ENCODE measurements around the gene NPTXR.

NPTXR gene

GRCh38 chr22:38793317-38793716, 50.5 kb downstream of the NPTXR start:
- DNase-seq = no peak

DNA sequence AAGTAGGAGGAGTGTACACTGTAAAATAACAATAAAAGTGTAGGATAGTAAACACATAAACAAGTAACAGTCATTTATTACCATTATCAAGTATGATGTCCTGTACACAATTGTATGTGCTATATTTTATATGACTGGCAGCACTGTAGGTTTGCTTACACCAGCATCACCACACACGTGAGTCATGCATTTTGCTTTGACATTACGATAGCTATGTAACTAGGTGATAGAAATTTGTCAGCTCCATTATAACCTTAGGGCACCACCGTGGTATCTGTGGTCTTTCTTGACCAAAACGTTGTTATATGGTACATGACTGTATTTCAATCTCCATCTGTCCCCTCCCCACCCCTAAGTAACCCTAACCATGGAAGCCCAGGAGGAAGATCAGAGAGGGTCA, 51.0 kb downstream of the NPTXR start:
- no peak for DNase-seq

- DNase-seq = no peak
These were observed 54.2 kb downstream of the NPTXR start for GRCh38 chr22:38789606-38790005.

- no peak for DNase-seq
These were observed 55.0 kb downstream of the NPTXR start for GRCh38 chr22:38788846-38789245.

DNA sequence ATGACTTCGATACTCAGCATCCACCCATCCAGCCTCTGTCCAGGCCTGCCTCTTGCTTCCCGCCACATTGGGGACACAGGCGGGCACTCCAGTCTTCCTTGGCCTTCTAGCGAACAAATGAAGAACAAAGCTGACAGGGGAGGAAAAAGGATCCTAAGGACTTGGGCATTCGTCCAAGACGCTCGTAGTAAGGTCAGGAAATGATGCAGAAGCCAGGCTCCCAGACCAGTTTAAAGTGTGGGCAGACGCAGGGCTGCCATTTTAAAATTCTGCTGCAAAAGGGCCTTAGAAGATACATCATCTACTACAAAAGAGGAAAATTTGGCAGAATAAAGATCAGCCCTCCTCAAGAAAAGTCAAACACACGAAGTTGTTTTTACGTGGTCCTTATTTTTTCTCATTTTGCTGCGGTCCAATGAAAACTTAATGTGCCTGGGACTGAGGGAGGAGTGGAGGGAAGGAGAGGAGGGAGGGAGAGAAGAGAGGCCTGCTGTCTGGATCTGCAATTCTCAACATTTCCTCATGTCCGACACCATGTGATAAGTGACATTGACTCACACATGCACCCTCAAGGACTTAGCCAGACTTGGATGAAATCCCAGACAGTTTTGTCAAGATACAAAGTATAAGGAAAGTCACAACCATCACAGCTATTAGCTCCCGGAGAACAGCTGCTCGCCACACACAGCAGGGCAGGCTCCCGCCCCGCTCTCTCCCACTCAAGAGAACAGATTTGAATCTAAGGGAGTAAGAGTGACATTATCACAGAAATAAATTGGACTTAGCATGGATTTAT, 55.6 kb downstream of the NPTXR start:
- DNase-seq = no peak

DNA sequence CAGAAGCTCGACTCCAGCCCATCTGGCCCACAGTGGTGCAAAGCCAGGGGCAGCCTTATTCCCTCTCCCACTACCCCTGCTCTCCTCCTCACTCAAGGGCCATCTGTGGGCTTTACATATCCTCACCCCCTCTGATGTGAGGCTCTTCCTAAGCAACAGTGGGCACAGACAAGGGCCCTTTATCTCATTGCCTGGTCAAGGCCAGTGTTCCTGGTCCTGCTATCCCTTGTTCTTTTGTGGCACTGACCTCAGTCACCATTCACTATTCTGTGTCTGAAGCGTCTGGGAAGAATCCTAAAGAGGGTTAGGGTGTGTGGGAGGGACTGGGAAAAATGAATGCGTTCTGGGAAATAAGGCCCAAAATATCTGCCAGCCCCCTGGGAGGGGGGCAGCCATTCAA, 57.2 kb downstream of the NPTXR start:
- DNase-seq = no peak

DNA sequence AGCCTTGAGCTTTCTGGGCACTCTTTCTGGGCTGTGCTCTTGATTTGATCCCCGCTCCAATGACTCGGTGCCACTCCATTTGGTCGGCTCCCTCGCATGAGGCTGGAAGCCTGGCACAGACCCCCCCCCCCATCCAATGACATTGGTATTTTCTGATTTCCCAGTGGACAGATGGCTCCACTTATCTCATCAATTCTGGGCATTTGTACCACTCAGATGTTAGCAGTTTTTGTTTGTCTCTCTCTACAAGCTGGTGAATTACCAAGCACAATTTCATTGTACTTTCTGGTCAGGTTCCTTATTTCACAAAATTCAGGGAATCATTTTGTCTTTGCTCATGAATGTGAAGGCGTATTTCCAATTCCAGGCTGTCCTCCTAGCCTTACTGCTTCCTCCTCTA, 59.0 kb downstream of the NPTXR start:
- no peak for DNase-seq

GRCh38 chr22:38784035-38784434, 59.8 kb downstream of the NPTXR start:
- no peak for DNase-seq

GRCh38 chr22:38783095-38783615, 60.7 kb downstream of the NPTXR start:
- DNase-seq = no peak

DNA sequence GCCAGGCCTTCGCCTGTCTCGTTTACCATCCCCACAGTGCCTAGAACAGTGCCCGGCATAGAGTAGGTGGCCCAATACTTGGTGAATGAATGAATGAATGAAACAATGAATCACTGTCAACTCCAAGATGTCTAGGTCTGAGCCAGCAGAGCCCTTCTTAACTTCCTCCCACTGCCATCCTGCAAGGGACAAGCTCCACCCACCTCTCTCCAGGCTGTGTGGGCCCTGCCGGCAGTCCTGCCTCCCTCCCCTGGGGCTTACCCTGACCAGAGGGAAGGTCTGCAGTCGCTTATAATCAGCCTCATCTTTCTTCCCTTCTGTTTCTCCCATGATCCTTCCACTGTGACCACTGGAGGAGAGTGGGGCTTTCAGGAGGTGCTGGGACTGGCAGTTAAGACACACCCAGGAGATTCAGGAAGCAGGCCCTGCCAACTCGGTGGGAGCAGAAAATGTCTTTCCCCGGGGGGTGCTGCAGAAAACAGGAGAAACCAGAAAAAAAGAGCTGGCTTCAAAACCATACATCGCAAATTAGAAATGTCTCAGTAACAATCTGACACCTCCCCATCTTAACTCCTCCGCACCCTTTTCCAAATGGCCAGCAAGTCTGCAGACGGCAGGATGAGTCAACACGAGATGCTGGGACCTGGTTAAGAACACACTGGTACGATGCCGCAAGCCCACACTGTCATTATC, 61.3 kb downstream of the NPTXR start:
- DNase-seq = no peak

- no peak for DNase-seq
These were observed 62.8 kb downstream of the NPTXR start for GRCh38 chr22:38781033-38781432.

- no peak for DNase-seq
These were observed 66.6 kb downstream of the NPTXR start for GRCh38 chr22:38777087-38777671.

DNA sequence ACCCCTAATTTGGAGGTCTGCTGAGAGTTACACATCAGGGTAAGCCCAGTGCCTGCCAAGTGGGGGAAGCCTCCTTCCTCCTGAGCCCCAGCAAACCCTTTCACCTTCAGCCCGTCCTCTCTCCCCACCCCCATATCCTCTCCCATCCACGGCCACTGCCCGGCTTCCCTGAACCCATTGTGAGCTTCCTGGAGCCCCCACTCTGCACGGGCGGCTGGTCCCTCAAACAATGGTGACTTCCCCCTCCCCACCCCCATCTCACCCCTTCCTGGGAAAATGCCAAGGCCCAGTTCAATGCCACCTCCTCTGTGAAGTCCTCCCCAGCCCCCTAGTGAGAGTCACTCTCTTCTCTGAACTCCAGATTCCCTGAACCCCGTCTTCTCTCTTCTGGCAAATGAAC, 67.7 kb downstream of the NPTXR start:
- DNase-seq = no peak

- DNase-seq = no peak
These were observed 68.2 kb downstream of the NPTXR start for GRCh38 chr22:38775656-38776055.

DNA sequence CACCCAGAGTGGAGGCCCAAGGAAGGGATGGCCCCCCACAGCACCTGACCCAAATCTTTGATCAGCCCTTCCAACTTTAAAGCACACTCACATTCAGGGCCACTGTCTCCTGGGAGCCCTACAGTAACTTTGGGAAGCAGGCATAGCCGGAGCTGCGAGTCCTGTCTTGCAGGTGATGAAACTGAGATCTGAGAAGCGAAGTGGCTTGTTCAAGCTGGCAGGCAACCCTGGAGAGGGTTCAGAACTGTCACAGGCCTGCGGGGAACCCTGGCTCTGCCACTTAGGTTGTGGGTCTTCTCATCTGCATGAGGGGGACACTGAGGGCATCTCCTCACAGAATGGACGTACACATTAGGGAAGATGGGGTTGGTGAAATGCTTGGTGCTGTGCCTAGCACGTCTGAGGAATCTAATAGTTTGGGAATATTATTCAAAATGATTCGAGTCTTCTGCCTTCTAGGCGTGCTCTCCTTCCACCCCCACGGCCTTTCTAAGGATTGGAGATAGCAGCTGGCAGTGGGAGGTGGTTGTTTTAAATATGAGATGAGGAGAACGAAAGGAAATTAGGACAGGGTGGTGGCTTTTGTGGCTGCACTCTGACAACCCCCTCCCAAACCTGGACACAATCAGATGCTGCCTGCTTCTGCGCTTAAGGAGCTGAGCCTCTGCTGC, 69.2 kb downstream of the NPTXR start:
- no peak for DNase-seq

DNA sequence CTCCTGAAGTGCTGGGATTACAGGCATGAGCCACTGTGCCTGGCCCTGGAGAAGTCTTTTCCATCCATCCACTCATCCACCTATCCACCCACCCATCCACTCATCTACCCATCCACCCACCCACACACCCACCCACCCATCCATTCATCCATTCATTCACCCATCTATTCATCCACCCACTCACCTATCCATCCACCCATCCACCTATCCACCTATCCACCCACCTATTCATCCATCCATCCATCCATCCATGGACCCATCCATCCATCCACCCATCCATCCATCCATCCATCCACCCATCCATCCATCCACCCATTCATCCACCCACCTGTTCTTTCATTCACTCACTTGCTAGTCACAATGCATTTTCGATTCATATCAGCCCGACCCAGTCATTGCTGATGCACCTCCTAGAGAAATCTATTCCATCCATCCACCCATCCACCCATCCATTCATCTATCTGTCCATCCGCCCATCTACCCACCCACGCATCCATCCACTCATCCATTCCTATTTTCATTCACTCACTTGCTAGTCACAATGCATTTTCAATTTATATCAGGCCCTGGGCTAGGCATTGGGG, 70.4 kb downstream of the NPTXR start:
- DNase-seq = no peak

DNA sequence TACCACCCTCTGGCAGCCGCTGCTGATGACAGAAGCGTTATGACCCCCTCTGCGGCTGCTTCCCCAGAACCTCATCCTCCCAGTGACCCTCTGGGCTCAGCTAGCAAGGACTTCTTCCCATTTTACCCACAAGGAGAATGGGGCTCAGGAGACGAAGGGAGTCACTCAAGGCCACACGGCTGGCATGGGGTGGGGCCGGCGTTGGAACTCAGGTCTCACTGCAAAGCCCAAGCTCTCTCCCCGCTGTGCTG, 71.3 kb downstream of the NPTXR start:
- DNase-seq = no peak

- no peak for DNase-seq
These were observed 73.4 kb downstream of the NPTXR start for GRCh38 chr22:38770257-38770949.
